IPS-11a (cell line): ENCODE measurements around the gene GZMM.

Source experiments
- H3K4me3 ChIP-seq: one replicate; pipeline ENCODE4 v1.5.1; 2013; ENCODE audit warnings: low read depth, low read length, control low read depth

The GZMM gene

DNA sequence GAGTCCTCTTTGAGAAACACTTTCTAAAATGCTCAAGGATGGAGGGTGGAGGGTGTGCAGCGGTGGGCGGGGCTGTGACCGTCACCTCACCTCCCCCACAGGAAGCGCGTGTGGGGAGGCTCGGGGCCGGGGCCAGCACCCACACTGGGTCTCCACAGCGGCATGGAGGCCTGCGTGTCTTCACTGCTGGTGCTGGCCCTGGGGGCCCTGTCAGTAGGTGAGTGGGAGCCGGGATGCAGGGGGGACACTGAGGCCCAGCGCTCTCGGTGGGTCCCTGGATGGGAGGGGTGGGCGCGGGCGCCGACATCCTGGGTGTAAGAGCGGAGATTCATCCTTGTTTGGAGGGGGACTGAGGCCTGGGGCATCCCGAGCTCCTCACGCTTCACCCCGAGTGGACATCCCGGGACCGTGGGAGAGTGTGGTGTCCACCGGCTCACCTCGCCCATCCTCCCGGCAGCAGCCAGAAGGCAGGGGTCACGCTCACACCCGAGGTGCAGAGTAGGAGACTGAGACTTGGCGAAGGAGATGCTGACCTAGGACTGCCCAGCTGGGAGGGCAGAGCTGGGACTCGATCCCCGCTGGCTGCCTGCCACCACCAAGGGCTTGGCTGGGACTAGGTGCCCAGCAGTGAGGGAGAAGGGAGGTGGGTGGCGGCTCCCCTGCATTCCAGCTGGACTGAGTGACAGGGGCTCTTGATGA lies at the start of gene GZMM:
GZMM (plus strand) TSS at position 144 of the 699 bp plus-strand sequence; CDS start at position 163, 19 bp downstream.
- no peak within 1 kb of the TSS for H3K4me3 ChIP-seq

GRCh38 chr19:494171-495080 lies 49.4 kb upstream of the GZMM start:
- H3K4me3 ChIP-seq = no peak overlapping the region

DNA sequence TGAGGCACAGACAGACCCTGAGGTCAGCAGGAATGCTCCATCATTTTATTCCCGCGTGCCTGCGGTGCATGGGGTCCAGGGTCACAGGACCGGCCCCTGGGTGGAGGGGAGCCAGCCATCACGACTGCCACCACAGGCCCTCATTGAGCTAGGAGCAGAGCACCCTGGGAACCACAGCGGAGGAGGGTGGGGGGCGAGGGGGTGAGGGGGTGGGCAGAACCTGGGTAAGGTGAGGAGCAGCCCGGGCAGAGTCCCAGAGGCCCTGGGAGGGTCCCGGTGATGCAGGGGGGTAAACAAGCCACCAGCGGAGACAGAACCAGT lies 48.8 kb upstream of the GZMM start:
- no peak overlapping the region for H3K4me3 ChIP-seq

- no peak overlapping the region for H3K4me3 ChIP-seq
These were observed 48.3 kb upstream of the GZMM start for GRCh38 chr19:495402-496111.

- H3K4me3 ChIP-seq = peak within 1 kb of the TSS; percentile 37
These were observed 47.7 kb upstream of the GZMM start, which contains the start of gene MADCAM1 for GRCh38 chr19:496112-496665. MADCAM1 (plus strand) TSS chr19:496486; CDS start chr19:496500, 14 bp downstream.

GRCh38 chr19:496986-497385 lies 46.9 kb upstream of the GZMM start:
- no peak overlapping the region for H3K4me3 ChIP-seq

GRCh38 chr19:497491-497868 lies 46.4 kb upstream of the GZMM start:
- peak overlapping the region; percentile 43 for H3K4me3 ChIP-seq

DNA sequence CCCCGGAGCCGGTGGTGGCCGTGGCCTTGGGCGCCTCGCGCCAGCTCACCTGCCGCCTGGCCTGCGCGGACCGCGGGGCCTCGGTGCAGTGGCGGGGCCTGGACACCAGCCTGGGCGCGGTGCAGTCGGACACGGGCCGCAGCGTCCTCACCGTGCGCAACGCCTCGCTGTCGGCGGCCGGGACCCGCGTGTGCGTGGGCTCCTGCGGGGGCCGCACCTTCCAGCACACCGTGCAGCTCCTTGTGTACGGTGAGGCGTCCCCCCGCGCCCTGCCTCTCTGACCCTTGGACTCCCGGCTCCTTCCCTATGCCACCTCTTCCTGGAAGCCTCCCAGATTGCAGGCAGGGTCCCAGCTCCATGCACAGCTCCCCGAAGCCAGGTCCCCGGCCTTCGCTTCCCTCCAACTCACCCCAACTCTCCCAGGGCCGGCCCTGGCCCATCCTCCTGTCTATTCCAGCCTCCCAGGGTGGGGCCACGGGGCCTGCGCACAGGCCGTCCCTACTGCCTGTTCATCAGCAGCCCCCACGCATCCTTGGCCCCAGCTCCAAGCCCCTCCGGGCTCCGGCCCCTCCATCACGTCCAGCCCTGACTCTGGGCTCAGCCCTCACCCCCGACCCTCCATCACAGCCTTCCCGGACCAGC lies 45.9 kb upstream of the GZMM start:
- peak overlapping the region; percentile 43 for H3K4me3 ChIP-seq

DNA sequence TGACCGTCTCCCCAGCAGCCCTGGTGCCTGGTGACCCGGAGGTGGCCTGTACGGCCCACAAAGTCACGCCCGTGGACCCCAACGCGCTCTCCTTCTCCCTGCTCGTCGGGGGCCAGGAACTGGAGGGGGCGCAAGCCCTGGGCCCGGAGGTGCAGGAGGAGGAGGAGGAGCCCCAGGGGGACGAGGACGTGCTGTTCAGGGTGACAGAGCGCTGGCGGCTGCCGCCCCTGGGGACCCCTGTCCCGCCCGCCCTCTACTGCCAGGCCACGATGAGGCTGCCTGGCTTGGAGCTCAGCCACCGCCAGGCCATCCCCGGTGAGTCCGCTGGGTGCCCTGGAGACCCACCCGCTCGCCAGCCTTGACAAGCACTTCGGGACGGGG lies 45.4 kb upstream of the GZMM start:
- H3K4me3 ChIP-seq = no peak overlapping the region

- no peak overlapping the region for H3K4me3 ChIP-seq
These were observed 44.8 kb upstream of the GZMM start for GRCh38 chr19:498977-499623.

- no peak overlapping the region for H3K4me3 ChIP-seq
These were observed 42.2 kb upstream of the GZMM start for GRCh38 chr19:501646-502045.

GRCh38 chr19:504616-505015 lies 39.2 kb upstream of the GZMM start:
- H3K4me3 ChIP-seq = no peak overlapping the region

- H3K4me3 ChIP-seq = peak overlapping the region; percentile 87
These were observed 37.2 kb upstream of the GZMM start for GRCh38 chr19:506404-507285.

DNA sequence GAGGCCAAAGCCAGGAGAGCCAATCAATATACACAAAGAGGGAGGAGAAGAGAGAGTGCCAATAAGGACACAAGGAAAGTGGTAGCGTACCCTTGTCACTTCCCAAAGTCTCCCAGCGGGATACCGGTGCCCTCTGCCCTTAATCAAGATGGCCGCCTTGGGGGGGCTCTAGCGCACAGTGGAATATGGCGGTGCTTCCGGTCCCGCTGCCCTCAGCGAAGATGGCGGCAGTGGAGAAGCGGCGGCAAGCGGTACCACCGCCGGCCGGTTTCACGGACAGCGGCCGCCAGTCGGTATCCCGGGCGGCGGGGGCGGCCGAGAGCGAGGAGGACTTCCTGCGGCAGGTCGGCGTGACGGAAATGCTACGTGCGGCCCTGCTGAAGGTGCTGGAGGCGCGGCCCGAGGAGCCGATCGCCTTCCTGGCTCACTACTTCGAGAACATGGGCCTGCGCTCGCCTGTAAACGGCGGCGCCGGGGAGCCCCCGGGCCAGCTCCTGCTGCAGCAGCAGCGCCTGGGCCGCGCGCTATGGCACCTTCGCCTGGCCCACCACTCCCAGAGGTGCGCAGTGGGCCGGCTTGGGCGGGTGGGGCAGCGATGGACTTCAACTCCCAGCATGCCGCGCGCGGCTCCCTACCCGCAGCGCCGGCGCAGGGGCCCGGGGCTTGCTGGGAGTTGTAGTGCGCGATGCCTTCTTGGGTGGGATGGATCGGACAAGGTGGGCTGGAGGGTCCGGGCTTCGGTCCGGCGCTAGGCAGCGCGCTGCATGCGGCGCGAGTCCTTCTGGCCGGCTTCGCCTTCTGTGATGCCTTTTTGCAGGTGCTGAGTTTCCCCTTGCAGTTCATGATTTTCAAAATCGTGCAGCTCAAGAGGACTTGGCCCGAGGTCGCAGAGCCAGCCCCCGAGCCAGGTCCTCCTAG lies 36.3 kb upstream of the GZMM start, which contains the start of gene TPGS1:
TPGS1 (plus strand) TSS at position 212 of the 918 bp plus-strand sequence; CDS start at position 222, 10 bp downstream.
- H3K4me3 ChIP-seq = peak within 1 kb of the TSS; percentile 87

DNA sequence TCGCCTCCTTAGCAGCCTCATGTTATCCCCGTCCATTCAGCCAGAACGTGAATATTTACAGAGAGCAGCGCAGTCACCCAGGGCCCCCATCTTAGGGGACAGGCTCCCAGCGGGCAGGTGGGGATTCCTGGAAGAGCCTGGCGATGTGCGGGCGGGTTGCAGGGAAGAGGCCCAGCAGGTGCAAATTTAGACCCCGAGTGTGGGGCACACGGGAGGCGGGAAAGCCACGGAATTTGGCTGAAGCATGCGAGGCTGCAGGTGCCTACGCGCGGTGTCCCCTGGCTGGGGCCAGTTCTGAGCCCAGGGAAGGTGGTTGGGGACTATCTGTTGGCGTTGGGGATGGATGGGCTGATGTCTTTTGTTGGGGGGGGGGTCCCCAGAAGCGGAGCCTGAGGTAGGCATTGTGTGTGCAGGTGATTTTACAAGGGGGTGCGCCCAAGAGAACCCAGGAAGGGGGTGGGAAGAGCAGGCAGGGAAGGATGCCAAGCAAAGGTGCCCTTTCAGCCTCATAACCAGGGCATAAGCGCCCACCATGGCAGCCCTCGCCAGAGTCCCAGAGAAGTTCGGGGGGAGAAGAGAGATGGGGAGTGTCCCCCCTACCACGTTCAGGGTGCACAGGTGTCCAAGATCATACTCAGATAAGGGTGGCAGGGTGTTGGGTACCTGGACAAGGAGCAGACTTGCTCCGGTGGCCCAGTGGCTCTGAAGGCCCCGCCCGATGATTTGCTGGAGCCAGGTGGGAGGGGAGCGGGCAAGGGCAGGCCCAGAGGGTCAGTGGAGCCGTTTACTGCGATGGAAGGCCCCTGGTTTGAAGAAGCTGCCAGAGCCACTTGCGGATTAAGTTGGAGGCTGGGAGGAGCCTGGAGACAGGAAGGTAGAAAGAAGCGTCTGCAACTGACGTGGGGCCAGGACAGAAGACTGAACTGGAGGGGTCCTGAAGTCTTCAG lies 35.4 kb upstream of the GZMM start:
- H3K4me3 ChIP-seq = peak overlapping the region; percentile 87

- H3K4me3 ChIP-seq = no peak overlapping the region
These were observed 33.2 kb upstream of the GZMM start for GRCh38 chr19:510606-511100.
